Non-pigmented ciliary epithelial cell (primary cell): ENCODE data around the gene SELENOW.
"Not testable (repeated sequence)": the region's sequence is repeated elsewhere in the genome, so short reads cannot be mapped to it uniquely, and the experiment has no call there.

Experiments used
- DNase-seq: peaks from one replicate; pipeline ENCODE4 v3.0.0-alpha.2; 2010; ENCODE audit warnings: low read depth

The SELENOW gene

DNA sequence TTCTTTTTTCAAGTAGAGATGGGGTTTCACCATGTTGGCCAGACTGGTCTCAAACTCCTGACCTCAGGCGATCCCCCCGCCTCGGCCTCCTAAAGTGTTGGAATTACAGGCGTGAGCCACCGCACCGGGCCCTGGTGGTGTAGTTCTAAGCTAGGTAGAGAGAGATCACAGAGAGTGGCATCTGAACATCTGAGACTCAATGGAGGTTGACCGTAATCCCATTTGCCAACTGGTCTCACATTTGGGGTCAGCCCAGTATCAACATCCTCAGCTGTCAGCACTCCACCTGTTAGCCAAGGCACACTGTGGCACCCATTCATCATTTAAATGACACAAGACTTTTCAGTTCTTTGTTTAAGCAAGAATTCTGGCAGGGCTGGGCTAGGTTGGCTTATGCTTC lies 8.1 kb downstream of the SELENOW start:
- DNase-seq: no peak

DNA sequence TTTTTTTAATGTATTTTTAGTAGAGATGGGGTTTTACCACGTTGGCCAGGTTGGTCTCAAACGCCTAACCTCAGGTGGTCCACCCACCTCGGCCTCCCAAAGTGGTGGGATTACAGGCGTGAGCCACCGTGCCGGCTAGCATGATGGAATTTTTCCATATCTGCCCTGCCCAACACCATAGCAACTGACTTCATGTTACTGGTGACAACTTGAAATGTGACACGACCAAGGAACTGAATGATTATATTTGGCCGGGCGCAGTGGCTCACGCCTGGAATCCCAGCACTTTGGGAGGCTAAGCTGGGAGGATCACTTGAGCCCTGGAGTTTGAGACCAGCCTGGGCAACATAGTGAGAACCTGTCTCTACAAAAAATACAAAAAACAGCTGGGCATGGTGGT lies 8.8 kb downstream of the SELENOW start:
- not testable (repeated sequence) for DNase-seq

DNA sequence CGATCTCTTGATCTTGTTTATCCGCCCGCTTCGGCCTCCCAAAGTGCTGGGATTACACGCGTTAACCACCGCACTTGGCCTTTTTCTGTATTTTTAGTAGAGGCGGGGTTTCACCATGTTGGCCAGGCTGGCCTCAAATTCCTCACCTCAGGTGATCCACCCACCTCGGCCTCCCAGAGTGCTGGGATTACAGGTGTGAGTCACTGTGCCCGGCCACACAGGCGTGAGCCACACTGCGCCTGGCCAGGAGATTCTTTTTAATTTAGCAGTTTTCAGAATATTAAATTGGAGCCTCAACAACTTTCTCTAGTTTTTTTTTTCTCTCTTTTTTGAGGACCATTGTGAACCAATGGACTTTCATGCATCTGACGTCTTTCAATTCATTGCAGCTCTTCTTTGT lies 11.3 kb downstream of the SELENOW start:
- DNase-seq: not testable (repeated sequence)

DNA sequence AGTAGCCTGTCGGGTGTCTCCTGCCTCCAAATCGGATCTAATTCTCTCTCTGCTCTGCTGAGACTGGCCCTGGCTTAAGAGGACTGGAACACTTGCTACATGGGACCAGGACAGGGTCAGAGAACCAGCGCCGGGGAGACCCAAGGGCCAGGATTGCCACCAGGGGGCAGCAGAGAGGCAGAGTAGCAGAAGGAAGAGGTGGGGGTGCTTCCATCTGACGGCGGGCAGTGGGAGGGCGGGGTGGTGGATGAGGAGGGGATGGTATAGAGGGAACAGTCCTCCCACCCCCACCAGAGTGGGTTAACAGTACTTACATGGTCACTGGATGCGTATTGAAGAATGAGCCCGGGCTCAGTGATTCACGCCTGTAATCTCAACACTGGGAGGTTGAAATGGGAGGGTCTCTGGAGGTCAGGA lies 11.9 kb downstream of the SELENOW start:
- DNase-seq: no peak

DNA sequence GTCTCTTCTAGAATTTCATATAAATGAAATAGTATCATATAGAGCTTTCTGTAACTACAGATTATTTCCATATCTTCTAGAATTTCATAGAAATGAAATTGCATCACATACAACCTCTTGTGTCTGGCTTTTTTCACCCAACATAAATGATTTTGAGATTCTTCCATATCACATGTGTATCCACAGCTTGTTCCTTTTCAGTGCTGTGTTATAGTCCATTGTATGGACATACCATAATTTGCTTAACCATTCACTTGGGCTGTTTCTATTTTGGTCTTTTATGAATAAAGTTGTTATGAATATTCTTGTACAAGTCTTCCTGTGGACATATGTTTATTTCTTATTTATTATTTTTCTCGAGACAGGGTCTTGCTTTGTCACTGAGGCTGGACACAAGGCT lies 14.1 kb downstream of the SELENOW start:
- DNase-seq: no peak

DNA sequence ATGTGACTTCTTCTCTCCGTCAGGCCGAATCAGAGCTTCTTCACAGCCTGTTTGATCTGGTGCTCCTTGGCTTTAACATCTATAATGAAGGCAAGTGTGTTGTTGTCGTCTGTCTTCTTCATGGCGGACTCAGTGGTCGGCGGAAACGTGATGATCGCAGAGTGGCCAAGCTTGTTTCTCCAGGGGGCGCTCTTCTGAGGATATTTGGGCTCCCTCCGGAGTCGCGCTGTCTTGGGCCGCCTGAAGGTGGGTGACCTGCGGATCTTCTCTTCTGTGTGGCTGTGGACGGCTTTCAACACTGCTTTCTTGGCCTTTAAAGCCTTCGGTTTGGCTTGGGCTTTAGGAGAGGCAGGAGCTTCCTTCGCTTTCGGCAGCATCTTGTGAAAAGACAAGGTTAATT lies 16.0 kb downstream of the SELENOW start:
- no peak for DNase-seq

DNA sequence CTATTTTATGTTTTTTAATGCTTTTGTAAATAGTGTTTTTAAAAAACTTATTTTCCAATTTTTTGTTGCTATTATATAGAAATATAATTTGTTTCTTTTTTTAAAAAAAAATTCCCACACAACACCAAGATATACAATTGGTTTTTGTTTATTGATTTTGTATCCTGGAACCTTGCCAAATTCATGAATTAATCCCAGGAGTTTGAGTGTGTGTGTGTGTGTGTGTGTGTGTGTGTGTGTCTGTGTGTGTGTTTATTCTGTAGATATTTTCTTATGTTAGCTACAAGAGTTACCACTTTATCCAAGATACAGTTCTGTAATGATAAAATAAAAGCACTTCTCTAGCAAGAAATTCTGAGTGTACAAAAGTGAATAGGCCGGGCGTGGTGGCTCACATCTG lies 18.3 kb downstream of the SELENOW start:
- no peak for DNase-seq

DNA sequence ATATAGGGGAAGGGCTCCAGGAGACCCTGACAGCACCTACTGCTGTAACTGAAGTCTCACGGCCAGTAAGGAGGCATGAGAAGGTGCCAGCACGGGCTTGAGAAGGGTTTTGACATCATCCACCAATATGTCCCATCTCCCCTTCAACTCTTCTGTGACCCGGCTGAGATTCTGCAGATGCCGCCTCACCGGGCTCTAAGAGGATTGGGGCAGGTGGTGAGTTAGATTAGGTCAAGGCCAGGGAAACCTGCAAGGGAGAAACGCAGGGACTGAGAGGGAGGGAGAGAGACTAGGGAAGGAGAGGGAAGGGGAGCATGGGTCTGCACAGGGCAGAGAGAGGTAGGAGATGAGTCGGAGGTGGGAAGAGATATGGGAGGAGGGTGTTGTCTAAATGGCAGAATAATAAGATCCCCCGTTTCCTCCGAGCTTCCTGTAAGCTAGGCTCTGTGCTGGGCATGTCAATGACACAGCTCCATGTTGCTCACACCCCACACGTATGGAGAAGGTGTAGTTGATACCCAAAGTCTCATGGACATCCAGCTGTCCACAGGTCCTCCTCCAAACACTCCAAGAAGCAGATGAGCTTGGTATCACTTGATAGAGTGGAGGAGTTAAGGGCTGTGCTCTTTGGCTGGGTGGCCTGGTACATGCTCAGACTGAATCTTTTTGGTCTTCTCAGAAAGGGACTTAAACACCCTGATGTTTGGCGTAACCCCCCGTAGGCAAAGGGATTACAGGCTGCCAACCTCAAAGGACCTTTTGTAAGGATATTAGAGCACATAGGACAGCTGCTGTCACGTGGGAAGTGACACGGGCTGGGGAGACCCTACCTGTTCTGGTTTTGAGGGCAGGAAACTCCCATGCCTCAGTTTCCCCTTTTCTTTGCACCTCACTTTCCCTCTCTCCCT lies 19.7 kb downstream of the SELENOW start:
- DNase-seq: no peak

DNA sequence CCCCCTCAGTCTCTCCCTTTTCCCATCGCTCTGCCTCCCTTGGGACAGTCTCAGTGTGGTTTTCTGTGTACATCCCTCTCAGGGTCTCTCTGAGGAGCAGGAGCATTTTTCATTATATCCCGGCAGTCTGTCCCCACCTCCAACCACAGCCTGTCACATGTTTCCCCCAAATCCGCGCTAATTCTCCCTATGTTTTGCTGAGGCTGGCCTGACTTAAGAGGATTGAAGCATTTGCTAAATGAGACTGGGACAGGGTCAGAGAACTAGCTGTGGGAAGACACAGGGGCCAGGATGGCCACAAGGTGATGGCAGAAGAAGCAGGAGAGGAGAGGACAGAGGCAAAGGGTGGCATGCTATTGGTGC lies 20.4 kb downstream of the SELENOW start:
- no peak for DNase-seq

DNA sequence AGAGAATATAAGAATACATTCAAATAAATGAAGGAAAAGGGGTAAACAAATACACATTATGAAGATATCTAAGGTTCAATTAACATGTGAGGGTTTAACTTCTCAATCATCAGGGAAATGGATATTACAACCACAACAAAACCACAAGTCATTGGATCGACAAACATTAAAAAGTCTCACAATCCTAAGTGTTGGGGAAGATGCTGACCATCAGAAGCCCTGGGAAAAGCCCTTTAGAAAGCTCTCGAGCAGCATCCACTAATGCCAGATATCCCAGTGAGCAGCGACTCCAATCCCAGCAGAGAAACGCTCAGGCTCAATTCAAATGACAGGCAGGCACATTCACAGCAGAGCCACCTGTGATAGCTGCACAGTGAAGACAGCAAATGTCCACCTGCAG lies 22.8 kb downstream of the SELENOW start:
- DNase-seq: no peak

DNA sequence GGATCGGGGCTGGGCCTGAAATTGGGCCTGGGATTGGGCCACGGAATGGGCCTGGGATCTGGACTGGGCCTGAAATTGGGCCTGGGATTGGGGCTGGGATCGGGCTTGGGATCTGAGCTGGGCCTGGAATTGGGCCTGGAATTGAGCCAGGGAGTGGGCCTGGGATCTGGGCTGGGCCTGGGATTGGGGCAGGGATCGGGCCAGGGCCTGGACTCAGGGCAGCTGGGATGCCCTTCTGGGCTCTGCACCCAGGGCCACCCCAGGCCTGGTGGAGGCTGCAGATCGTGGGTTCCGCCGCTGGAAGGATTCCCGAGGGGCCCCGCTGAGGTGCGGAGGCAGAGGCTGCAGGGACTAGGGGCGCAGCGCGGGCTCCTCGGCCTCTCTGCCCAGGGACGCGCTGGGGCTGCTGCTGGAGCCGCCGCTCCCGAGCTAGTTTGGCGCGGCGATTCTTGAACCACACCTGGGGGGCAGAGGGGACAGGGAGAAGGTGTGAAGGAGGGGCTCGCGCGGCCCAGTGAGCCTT lies 24.1 kb downstream of the SELENOW start:
- no peak for DNase-seq

DNA sequence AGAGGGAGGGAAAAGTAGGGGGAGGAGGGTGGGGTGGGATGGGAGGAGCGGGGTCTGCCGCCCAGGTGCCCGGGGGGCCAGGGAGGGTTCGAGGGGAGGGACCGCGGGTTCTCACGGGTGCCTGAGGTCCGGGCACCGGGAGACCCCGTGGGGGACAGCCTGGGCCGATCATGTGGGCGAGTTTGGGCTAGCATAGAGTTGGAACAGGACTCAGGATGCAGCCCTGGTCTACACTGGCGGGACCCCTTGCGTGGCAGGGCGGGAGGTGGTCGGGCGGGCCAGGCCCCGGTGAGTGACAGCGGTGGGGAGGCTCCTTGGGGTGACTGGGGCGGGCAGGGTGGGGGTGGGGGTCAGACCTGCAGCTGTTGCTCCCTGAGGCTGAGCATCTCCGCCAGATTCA lies 24.6 kb downstream of the SELENOW start:
- not testable (repeated sequence) for DNase-seq

DNA sequence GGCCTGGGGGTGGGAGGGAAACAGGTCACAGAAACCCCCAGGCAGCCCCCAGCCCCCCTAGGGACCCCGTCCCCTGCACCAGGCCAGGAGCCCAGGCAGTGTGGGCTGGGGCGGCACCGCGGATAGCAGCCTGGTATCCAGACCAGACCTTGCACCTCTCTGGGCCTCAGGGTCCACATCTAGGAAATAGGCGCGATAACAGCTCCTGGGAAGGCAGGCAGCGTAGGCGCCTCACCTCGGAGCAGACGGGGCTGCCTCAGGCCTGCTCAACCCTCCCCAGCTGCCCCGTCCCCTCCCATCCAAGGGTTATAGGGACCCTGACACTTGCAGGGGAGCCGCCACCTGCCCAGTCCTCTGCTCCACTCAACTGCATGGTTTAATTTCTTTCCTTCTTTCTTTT lies 25.2 kb downstream of the SELENOW start:
- not testable (repeated sequence) for DNase-seq

DNA sequence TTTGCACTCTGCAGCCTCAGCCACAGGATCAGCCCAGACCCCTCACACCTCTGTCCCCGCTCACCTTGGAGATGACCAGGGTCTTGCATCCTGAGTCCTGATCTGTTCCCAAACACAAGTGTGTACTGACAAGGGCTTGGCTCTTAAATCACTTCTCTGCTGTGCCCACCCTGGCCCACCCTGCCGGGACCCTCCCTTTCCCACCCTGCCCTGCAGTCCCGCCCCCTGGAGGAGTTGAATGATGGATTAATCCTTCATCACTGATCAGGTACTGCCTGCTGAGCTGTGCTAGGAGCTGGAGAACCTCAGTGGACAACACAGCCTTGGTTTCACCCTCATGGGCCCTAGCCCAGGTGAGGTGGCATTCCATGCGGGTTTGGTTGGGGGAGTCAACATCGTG lies 25.9 kb downstream of the SELENOW start, which contains the start of gene TPRX1:
TSS of gene TPRX1 (minus strand) at position 101 of the 400 bp plus-strand sequence. CDS start at position 89, 12 bp downstream.
- DNase-seq: not testable (repeated sequence)

DNA sequence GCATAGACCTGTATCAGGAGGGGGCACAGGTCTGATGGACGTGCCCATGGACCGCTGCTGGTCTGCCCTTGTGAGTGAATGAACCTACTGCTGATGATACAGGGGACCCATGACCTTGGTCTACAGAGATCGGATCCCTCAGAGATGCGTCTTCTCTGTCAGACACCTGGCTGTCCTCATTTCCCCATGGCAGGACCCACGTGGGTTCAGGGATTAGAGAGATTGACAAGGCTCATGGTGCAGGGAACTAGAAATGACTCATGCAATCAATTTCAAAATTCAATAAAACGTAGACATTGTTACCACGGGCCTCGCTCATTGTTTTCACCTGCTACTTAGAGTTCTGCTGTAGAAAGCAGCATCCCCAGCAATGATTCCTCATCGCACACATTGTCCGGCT lies 26.8 kb downstream of the SELENOW start:
- DNase-seq: no peak

DNA sequence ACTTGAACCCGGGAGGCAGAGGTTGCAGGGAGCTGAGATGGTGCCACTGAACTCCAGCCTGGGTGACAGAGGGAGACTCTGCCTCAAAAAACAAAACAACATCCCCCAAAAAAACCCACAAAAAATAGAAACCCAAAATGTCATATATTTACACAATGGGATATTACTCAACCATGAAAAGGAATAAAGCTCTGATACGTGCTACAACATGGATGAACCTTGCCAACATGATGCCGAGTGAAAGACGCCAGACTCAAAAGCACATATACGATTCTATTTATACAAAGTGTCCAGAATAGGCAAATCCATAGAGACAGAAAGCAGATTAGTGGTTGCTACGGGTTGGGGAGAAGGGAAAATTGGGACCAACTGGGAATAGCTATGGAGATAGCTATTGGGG lies 27.9 kb downstream of the SELENOW start:
- no peak for DNase-seq

DNA sequence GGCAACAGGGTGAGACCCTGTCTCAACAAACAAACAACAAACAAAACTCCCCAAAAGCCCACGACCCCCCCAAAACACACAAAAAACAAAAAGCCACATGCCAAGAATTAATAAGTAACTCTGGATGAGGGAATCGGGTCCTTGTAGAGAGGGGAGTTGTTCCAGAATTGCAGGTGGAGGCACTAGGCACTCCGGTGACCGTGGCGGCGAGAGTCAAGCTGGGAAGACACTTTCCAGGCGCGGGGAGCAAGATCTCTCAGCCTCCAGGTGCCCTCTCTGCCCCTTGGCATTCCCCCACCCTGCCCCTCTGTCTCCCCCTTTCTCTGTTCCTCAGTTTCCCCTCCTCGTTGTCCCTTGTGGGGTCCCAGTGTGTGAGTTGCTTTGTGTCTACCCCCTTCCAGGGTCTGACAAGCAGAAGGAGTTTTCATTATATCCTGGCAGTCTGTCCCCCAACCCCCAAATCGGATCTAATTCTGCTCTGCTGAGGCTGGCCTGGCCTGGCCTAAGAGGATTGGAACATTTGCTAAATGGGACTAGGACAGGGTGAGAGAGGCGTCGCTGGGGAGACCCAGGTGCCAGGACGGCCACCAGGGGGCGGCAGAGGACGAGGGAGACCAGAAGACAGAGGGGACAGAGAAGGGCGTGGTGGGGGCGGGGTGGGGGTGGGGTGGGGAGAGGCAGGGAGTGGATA lies 34.9 kb downstream of the SELENOW start:
- DNase-seq: no peak

DNA sequence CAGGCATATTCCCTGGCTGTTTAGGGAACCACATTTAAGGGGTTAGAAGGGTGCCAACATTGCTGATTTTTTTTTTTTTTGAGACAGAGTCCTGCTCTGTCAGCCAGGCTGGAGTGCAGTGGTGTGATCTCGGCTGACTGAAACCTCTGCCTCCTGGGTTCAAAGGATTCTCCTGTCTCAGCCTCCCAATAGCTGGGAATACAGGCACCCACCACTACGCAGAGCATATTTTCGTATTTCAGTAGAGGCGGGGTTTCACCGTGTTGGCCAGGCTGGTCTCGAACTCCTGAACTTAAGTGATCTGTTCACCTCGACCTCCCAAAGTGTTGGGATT lies 35.5 kb downstream of the SELENOW start:
- DNase-seq: no peak

DNA sequence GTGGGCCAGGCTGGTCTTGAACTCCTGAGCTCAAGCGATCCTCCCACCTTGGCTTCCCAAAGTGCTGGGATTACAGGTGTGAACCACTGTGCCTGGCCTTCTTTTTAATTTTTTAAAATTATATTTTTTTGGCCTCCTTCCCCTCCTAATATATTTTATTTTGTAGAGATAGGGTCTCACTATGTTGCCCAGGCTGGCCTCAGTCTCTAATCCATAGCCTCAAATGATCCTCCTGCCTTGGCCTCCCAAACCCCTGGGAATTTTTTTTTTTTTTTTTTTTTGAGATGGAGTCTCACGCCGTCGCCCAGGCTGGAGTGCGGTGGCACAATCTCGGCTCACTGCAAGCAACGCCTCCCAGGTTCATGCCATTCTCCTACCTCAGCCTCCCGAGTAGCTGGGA lies 37.8 kb downstream of the SELENOW start:
- DNase-seq: not testable (repeated sequence)

DNA sequence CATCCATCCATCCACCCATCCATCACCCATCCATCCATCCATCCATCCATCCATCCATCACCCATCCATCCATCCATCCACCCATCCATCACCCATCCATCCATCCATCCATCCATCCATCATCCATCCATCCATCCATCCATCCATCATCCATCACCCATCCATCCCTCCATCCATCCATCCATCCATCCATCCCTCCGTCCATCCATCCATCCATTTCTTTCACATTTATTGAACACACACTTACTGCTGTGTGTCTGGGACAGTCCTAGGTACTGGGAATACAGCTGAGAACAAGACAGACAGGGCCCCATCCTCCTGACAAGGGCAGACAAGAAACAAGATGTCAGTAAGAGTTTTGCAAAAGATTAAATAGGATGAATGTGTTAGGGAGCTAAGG lies 39.7 kb downstream of the SELENOW start:
- DNase-seq: not testable (repeated sequence)

DNA sequence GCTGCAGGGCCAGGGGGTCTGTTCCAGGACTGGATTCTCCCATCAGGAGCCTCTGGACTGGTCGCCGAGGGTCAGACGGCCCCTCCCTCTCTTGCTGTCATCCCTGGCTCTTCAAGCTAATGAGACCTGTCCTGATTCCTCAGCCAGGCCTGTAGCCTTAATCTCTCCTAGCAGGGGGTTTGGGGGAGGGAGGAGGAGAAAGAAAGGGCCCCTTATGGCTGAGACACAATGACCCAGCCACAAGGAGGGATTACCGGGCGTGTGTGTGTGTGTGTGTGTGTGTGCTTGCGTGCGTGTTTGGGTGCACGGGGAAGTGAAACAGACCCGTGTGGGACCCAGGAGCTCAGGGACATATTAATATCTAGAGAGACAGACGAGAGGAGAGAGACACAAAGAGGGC lies 41.4 kb downstream of the SELENOW start:
- DNase-seq: no peak

DNA sequence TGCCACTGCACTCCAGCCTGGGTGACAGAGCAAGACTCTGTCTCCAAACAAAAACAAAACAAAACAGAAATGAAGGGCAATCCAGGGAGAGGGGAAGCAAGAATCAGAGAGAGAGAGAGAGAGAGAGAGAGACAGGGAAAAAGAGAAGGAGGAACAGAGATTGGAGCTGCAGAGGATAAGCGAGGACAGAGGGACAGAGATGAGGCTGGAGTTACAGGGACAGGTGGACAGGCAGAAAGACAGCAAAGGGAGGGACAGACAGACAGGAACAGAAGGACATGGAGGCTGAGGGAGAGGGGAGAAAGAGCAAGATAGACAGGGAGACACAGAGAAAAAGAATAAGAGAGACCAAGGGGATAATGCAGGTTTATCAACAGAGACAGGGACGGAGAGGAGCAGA lies 41.9 kb downstream of the SELENOW start:
- no peak for DNase-seq

DNA sequence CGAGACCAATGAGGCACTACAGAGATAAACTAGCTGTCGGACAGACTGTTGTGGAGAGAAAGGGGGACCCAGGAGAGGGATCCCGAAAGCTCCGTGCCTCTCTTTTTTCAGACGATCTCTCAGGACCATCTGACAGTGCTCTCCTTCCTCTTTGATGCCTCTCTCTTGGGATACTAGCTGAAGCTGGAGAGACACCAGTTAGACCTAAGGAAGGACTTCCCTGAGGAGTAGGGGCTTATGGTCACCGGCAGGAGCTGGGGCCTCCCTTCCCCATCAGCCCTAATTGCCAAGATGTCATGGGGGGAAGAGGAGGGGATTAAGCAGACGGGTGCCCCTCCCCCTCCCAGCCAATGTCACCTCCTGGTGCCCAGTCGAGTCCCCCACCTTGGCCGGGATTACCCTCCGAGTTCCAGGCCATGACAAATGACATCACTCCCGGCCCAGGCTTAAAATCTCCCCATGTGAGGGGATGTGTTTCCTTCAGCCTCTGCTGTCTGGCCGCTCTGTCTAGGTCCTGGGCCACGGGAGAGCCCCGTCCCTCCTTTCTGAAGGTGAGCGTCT lies 43.0 kb downstream of the SELENOW start, which contains the start of gene CRX:
TSS of gene CRX (plus strand) at position 478 of the 561 bp plus-strand sequence. CDS start 12,507 bp downstream, outside the sequence.
- DNase-seq: no peak
